Mesenchymal stem cell (in vitro differentiated cells and primary cell): ENCODE data around the gene AJAP1.

Experiments used
- DNase-seq: peaks from one replicate; pipeline ENCODE4 v3.0.0-alpha.2; 2013
- H2AFZ ChIP-seq: one replicate; pipeline ENCODE4 v1.6.1; 2013; ENCODE audit warnings: low read depth, mild to moderate bottlenecking, control low read depth, inconsistent platforms, low read length, moderate library complexity
- H2AK5ac ChIP-seq: 2 replicates; pipeline ENCODE4 v1.6.1; 2013; ENCODE audit warnings: low read length, moderate library complexity, mild to moderate bottlenecking, inconsistent platforms; ENCODE audit not compliant: severe bottlenecking
- H2BK120ac ChIP-seq: one replicate; pipeline ENCODE4 v1.6.1; 2013; ENCODE audit warnings: low read depth, mild to moderate bottlenecking, inconsistent platforms, low read length, moderate library complexity
- H2BK12ac ChIP-seq, 2 experiments: one replicate each; pipeline ENCODE4 v1.6.1; 2013; ENCODE audit warnings: inconsistent platforms in 2 of 2, low read length in 2 of 2, mild to moderate bottlenecking in 2 of 2, moderate library complexity in 2 of 2, control low read depth in 1 of 2
- H2BK15ac ChIP-seq: one replicate; pipeline ENCODE4 v1.6.1; 2013; ENCODE audit warnings: mild to moderate bottlenecking, low read depth, inconsistent platforms; ENCODE audit not compliant: poor library complexity, severe bottlenecking
- H2BK5ac ChIP-seq: 2 replicates; pipeline ENCODE4 v1.6.1; 2013; ENCODE audit warnings: low read depth, mild to moderate bottlenecking, low read length, control low read depth, inconsistent platforms; ENCODE audit not compliant: poor library complexity, severe bottlenecking
- H3K14ac ChIP-seq, 2 experiments: one replicate each; pipeline ENCODE4 v1.6.1; 2013; ENCODE audit warnings: inconsistent platforms in 2 of 2, low read length in 2 of 2, control low read depth in 1 of 2, mild to moderate bottlenecking in 1 of 2, moderate library complexity in 1 of 2
- H3K18ac ChIP-seq, 2 experiments: one replicate each; pipeline ENCODE4 v1.6.1; 2013; ENCODE audit warnings: inconsistent platforms in 2 of 2, low read length in 2 of 2, control low read depth in 1 of 2, low read depth in 1 of 2, mild to moderate bottlenecking in 1 of 2
- H3K23ac ChIP-seq, 2 experiments: one replicate each; pipeline ENCODE4 v1.6.1; 2013; ENCODE audit warnings: inconsistent platforms in 2 of 2, low read length in 2 of 2, mild to moderate bottlenecking in 2 of 2, moderate library complexity in 2 of 2, control low read depth in 1 of 2
- H3K27ac ChIP-seq: 2 replicates; pipeline ENCODE4 v1.5.1; 2013; ENCODE audit warnings: mild to moderate bottlenecking, moderate library complexity, low read length, control low read depth, inconsistent platforms; ENCODE audit not compliant: poor library complexity, severe bottlenecking
- H3K27me3 ChIP-seq, 2 experiments: 2 replicates each; pipeline versions ENCODE4 v1.6.1 to v1.7.0; 2013; ENCODE audit warnings: low read length in 2 of 2, mild to moderate bottlenecking in 2 of 2, moderate library complexity in 2 of 2, control low read depth in 1 of 2, inconsistent platforms in 1 of 2; ENCODE audit not compliant: control insufficient read depth in 1 of 2, insufficient read depth in 1 of 2
- H3K36me3 ChIP-seq, 2 experiments: 2 replicates each; pipeline versions ENCODE4 v1.6.1 to v1.7.0; 2013; ENCODE audit warnings: low read length in 2 of 2, control low read depth in 1 of 2, inconsistent platforms in 1 of 2, low read depth in 1 of 2, mild to moderate bottlenecking in 1 of 2; ENCODE audit not compliant: insufficient read depth in 2 of 2, control insufficient read depth in 1 of 2
- H3K4ac ChIP-seq, 2 experiments: one replicate each; pipeline ENCODE4 v1.6.1; 2013; ENCODE audit warnings: inconsistent platforms in 2 of 2, low read length in 2 of 2, mild to moderate bottlenecking in 2 of 2, moderate library complexity in 2 of 2, control low read depth in 1 of 2, low read depth in 1 of 2
- H3K4me1 ChIP-seq: 2 replicates; pipeline ENCODE4 v1.6.1; 2013; ENCODE audit warnings: low read depth, low read length, control low read depth; ENCODE audit not compliant: control insufficient read depth, insufficient read depth
- H3K4me2 ChIP-seq: 2 replicates; pipeline ENCODE4 v1.6.1; 2013; ENCODE audit warnings: low read length, mild to moderate bottlenecking, inconsistent platforms; ENCODE audit not compliant: poor library complexity, severe bottlenecking
- H3K4me3 ChIP-seq, 2 experiments: 2 replicates each; pipeline versions ENCODE4 v1.5.1 to v1.7.0; 2013; ENCODE audit warnings: low read length in 2 of 2, mild to moderate bottlenecking in 2 of 2, control low read depth in 1 of 2, low read depth in 1 of 2; ENCODE audit not compliant: insufficient read depth in 1 of 2
- H3K79me1 ChIP-seq: replicated peaks from 2 replicates; pipeline ENCODE4 v1.6.1; 2013; ENCODE audit warnings: mild to moderate bottlenecking, control low read depth, low read length, inconsistent platforms; ENCODE audit not compliant: poor library complexity, severe bottlenecking
- H3K9ac ChIP-seq: 2 replicates; pipeline ENCODE4 v1.7.0; 2013; ENCODE audit warnings: mild to moderate bottlenecking, low read length, moderate library complexity
- H3K9me3 ChIP-seq: 2 replicates; pipeline ENCODE4 v1.7.0; 2013; ENCODE audit warnings: mild to moderate bottlenecking, low read length; ENCODE audit not compliant: control insufficient read depth
- H4K8ac ChIP-seq: one replicate; pipeline ENCODE4 v1.6.1; 2013; ENCODE audit warnings: inconsistent platforms, mild to moderate bottlenecking, low read length, moderate library complexity
- H4K91ac ChIP-seq: one replicate; pipeline ENCODE4 v1.6.1; 2013; ENCODE audit warnings: mild to moderate bottlenecking, low read length, inconsistent platforms
- WGBS: methylation state at CpG from one replicate; pipeline ENCODE4 v1.1.7; 2013; ENCODE audit warnings: mixed read lengths; 5-methylcytosine and 5-hydroxymethylcytosine counted together

The AJAP1 gene

DNA sequence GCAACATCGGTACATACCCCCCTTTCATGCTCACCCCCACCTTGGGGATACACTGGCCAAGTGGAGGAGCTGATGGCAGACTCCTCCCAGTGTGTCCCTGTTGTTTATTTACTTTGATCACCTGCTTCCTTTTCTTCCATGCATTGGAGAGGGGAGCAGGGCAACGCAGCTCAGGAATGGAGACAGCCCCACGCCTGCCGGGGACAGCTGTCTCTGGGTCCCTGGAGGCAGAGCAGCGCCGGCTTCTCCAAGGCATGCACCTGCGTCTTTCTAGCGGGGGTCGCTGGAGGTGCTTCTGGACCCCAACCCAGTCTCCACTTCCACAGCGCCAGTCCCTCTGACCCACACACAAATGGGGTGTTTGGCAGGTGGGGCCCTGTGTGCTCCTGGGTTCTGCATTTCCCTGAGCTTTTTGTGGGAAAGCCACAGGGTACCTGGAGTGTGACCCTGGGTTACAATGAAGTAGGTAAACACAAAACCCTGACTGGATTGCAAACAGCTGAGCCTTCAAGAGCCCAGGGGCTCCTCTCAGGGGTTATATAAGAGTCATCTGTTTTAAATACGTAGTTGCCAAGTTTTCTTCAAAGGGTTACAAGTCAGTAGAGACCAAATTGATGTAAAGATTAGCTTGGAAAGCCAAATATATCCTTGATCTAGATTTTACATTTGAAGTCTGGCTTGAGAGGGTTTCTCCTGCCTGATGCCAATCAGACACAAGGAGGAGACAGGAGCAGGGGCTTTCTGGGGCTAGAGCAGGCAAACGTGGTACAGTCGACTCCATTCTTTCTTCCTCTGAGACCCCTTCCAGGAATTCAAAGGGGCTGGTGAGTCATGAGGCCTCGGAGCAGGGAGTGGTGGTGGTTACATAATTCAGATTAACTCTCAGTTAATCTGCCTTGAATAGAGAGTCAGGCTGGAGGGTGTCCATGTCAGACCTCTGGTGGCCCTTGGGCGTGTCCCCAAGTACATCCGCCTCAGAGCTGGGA lies 4.5 kb downstream of the AJAP1 start:
- peaks cover 10% of the 10 kb centered on the region for H3K4me1 ChIP-seq
- no peak overlapping the region for H4K91ac ChIP-seq
- H2BK120ac ChIP-seq, result no peak overlapping the region
- H3K9me3 ChIP-seq, result no peaks in the 10 kb centered on the region
- WGBS, result 63% methylated on average over 16 of the region's 16 CpGs
- no peak overlapping the region for H4K8ac ChIP-seq
- H3K27ac ChIP-seq, result no peak overlapping the region
- no peak overlapping the region for H2BK15ac ChIP-seq
- H3K14ac ChIP-seq, result no peak overlapping the region
- H3K23ac ChIP-seq, result no peak overlapping the region
- H3K18ac ChIP-seq, result no peak overlapping the region
- H3K9ac ChIP-seq, result no peak overlapping the region
- peak overlapping the region; percentile 27 for H2AFZ ChIP-seq
- no peak overlapping the region for H3K4me2 ChIP-seq
- H3K4ac ChIP-seq, result no peak overlapping the region
- H3K36me3 ChIP-seq, result no peaks in the 10 kb centered on the region
- H2AK5ac ChIP-seq, result no peak overlapping the region
- H3K4me3 ChIP-seq, result no peak overlapping the region
- no peaks in the 10 kb centered on the region for H3K79me1 ChIP-seq
- no peak overlapping the region for H2BK5ac ChIP-seq
- no peak for DNase-seq
- H2BK12ac ChIP-seq, result no peak overlapping the region
- H3K27me3 ChIP-seq, result peaks cover 32 to 53% of the 10 kb centered on the region in 2 experiments

DNA sequence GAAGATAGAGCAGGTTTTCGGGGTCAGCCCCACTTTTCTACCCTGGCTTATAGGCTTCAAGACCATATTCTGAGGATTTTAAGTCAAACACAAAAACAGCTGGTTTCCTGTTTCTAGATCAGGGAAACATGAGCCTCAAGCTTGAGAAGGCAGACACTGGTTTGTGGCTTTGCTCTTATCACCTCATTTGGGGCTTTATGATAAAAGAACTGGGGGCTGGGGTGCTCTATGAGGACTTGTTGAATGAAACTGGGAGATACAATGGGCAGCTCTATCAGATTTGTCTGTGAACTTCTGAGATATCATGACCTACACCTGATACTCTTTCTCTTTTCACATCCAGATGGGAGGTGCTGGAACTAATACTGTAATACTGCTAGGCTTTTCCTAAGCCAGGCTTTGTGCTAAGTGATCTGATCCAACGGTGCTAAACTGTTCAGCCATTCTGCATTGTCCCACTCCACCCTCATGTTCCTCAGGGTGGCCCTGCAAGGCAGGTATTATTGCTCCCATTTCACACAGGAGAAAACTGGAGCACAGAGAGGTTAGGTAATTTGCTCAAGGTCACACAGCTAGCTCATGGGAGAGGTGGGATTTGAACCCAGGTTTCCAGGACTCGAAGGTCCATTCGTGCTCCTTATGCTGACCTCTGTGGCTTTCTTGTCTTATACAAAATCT lies 6.6 kb downstream of the AJAP1 start:
- Histone ChIP-seq H2AK5ac (no peak overlapping the region), H3K23ac (no peak overlapping the region), H3K27ac (no peak overlapping the region), H2BK15ac (no peak overlapping the region), H3K9me3 (no peaks in the 10 kb centered on the region), H2BK12ac (no peak overlapping the region), H2AFZ (no peak overlapping the region), H2BK120ac (no peak overlapping the region), H3K14ac (no peak overlapping the region), H4K8ac (no peak overlapping the region), H3K79me1 (no peaks in the 10 kb centered on the region), H3K18ac (no peak overlapping the region), H3K4me2 (no peak overlapping the region), H3K9ac (no peak overlapping the region), H3K4me3 (no peak overlapping the region), H2BK5ac (no peak overlapping the region), H3K36me3 (no peaks in the 10 kb centered on the region), H4K91ac (no peak overlapping the region), H3K4ac (no peak overlapping the region), H3K4me1 (peaks cover 4% of the 10 kb centered on the region), H3K27me3 (peaks cover 28 to 49% of the 10 kb centered on the region in 2 experiments)
- no peak for DNase-seq
- WGBS, result 70% methylated on average over 4 of the region's 4 CpGs

DNA sequence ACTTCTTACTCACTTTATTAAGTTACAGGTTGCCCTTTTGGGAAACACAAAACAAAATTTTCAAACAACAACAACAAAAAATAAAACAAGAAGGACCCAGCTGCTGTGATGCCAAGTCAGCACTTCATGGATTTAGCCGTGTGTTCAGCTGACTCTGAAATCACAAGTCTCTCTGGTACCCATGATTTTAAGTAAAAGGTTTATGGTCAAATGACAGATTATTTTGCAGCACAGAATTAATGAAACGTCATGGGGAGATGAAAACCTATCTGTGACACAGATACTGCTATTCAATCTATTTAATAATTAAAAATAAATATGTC lies 7.1 kb downstream of the AJAP1 start:
- Histone ChIP-seq H2BK12ac (no peak overlapping the region), H2BK15ac (no peak overlapping the region), H3K18ac (no peak overlapping the region), H3K36me3 (no peaks in the 10 kb centered on the region), H3K79me1 (no peaks in the 10 kb centered on the region), H4K8ac (no peak overlapping the region), H2BK120ac (no peak overlapping the region), H3K4ac (no peak overlapping the region), H3K9me3 (no peaks in the 10 kb centered on the region), H2BK5ac (no peak overlapping the region), H3K23ac (no peak overlapping the region), H3K27me3 (peaks cover 23 to 44% of the 10 kb centered on the region in 2 experiments), H2AK5ac (no peak overlapping the region), H4K91ac (no peak overlapping the region), H3K4me3 (no peak overlapping the region), H2AFZ (no peak overlapping the region), H3K27ac (no peak overlapping the region), H3K9ac (no peak overlapping the region), H3K4me2 (no peak overlapping the region), H3K4me1 (no peaks in the 10 kb centered on the region), H3K14ac (no peak overlapping the region)
- no peak for DNase-seq
- 100% methylated on average over 1 of the region's 2 CpGs for WGBS

DNA sequence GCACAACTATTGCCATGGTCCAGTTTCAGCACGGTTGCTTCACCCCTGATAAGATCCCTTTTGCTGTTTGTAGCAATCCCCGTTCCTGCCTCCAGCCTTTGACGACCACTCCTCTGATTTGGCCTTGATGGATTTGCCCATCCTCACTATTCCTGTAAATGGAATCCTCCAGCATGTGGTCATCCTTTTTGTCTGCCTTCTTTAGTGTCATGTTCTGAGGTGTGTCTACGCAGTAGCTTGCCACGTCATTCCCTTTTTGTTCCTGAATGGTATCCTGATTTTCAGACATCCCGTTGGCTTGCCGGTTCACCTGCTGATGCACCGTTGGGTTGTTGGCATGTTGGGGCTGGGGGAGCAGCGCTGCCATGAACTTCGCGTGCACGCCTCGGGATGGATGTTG lies 7.8 kb downstream of the AJAP1 start:
- Histone ChIP-seq H3K18ac (no peak overlapping the region), H3K9ac (no peak overlapping the region), H2BK5ac (no peak overlapping the region), H4K91ac (no peak overlapping the region), H3K4ac (no peak overlapping the region), H3K4me2 (no peak overlapping the region), H3K27me3 (peaks cover 17 to 38% of the 10 kb centered on the region in 2 experiments), H3K23ac (no peak overlapping the region), H3K79me1 (no peaks in the 10 kb centered on the region), H2AFZ (no peak overlapping the region), H3K9me3 (no peaks in the 10 kb centered on the region), H3K36me3 (no peaks in the 10 kb centered on the region), H3K27ac (no peak overlapping the region), H3K14ac (no peak overlapping the region), H2AK5ac (no peak overlapping the region), H3K4me1 (no peaks in the 10 kb centered on the region), H4K8ac (no peak overlapping the region), H2BK12ac (no peak overlapping the region), H3K4me3 (no peak overlapping the region), H2BK15ac (no peak overlapping the region), H2BK120ac (no peak overlapping the region)
- 90% methylated on average over 13 of the region's 13 CpGs for WGBS
- no peak for DNase-seq
